AG04450 (cell line): ENCODE results near the gene IGFBP3. TPM values are rescaled to one million over a fixed set of nuclear protein-coding genes. Genes with fewer than 3 reads are reported as not detected.

Experiments
- CTCF ChIA-PET: fragments of 300-600, 350-600 bp; formaldehyde crosslinking; extraction: SDS; loops from one replicate; lab custom pipeline; 2022; ENCODE audit warnings: antibody characterized with exemption, inconsistent platforms; lab: Charles Lee
- POLR2A ChIA-PET: fragments of 350-600 bp; formaldehyde crosslinking; extraction: SDS; loops from one replicate; lab custom pipeline; 2021; ENCODE audit warnings: antibody characterized with exemption, inconsistent platforms; lab: Yijun Ruan, JAX
- DNase-seq: peaks from one replicate; pipeline ENCODE4 v3.0.0-alpha.2; 2011; ENCODE audit warnings: low read depth, low spot score
- H3K27ac ChIP-seq: one replicate; pipeline ENCODE4 v1.5.1; 2012; ENCODE audit warnings: low read depth, low read length, control low read depth
- H3K27me3 ChIP-seq: one replicate; pipeline ENCODE4 v1.6.0; 2012; ENCODE audit warnings: low read length; ENCODE audit not compliant: control insufficient read depth, insufficient read depth
- H3K4me3 ChIP-seq: 2 replicates; pipeline ENCODE4 v1.5.1; 2011; ENCODE audit warnings: mild to moderate bottlenecking, low read depth, low read length, control low read depth
- H3K9me3 ChIP-seq: 2 replicates; pipeline ENCODE4 v1.5.1; 2012; ENCODE audit warnings: low read length; ENCODE audit not compliant: control insufficient read depth, insufficient read depth
- CTCF ChIP-seq: IDR thresholded peaks from 2 replicates; pipeline ENCODE4 v1.5.1; 2011; ENCODE audit warnings: low read depth, low read length, control low read depth, inconsistent platforms
- polyA plus RNA-seq: library from polyadenylated mRNA; depleted of rRNA; stranded (reverse); fragments of >200 nt; gene quantifications from 2 replicates; pipeline ENCODE4 v1.2.3, GENCODE V29; 2011

The IGFBP3 gene
- polyA plus RNA-seq, 1 experiment = 220 TPM

GRCh38 chr7:45872116-45873034 is 48.7 kb downstream of the IGFBP3 start:
- DNase-seq = no peak
- TF ChIP-seq CTCF = peak; percentile 57
- H3K27ac ChIP-seq = no peak overlapping the region
- POLR2A ChIA-PET = no interaction called here
- H3K4me3 ChIP-seq = no peak overlapping the region
- peaks cover 8% of the 10 kb centered on the region for H3K9me3 ChIP-seq
- no peaks in the 10 kb centered on the region for H3K27me3 ChIP-seq
- CTCF ChIA-PET = interaction anchor here (1.3 kb wide), 1 partner anchor 18 kb away, joined by 3 read pairs; no protein-coding TSS in a partner anchor

- peak; percentile 21 for DNase-seq
- Histone ChIP-seq H3K4me3 (no peak overlapping the region), H3K27me3 (no peaks in the 10 kb centered on the region), H3K9me3 (peaks cover 3% of the 10 kb centered on the region), H3K27ac (peak overlapping the region; percentile 54)
- ChIA-PET POLR2A (interaction anchor here (0.6 to 0.7 kb wide), 2 partner anchors 14 to 1494 kb away, joined by 4 to 5 read pairs; no protein-coding TSS in a partner anchor), CTCF (interaction anchor here (0.8 kb wide), 1 partner anchor 48 kb away, joined by 4 read pairs; no protein-coding TSS in a partner anchor)
- TF ChIP-seq CTCF = no peak
Observed at GRCh38 chr7:45869426-45869825, 51.6 kb downstream of the IGFBP3 start.

- ChIA-PET CTCF (interaction anchor here (0.7 kb wide), 1 partner anchor 414 kb away, joined by 3 read pairs; no protein-coding TSS in a partner anchor), POLR2A (no interaction called here)
- Histone ChIP-seq H3K4me3 (no peak overlapping the region), H3K27ac (no peak overlapping the region), H3K27me3 (peaks cover 6% of the 10 kb centered on the region), H3K9me3 (peaks cover 3% of the 10 kb centered on the region)
- TF ChIP-seq CTCF = no peak
- DNase-seq = no peak
Observed at GRCh38 chr7:45867471-45867870, 53.6 kb downstream of the IGFBP3 start.

GRCh38 chr7:45865594-45866410 is 55.3 kb downstream of the IGFBP3 start:
- H3K27ac ChIP-seq = no peak overlapping the region
- no peak for TF ChIP-seq CTCF
- no peak for DNase-seq
- H3K27me3 ChIP-seq = peaks cover 13% of the 10 kb centered on the region
- no peak overlapping the region for H3K4me3 ChIP-seq
- H3K9me3 ChIP-seq = peaks cover 3% of the 10 kb centered on the region
- ChIA-PET POLR2A (no interaction called here), CTCF (interaction anchor here (0.8 to 1.1 kb wide), 2 partner anchors 12 to 24 kb away, joined by 3 to 4 read pairs; no protein-coding TSS in a partner anchor)
